Mammary epithelial cell (primary cell): ENCODE results near the gene QRFP.

ENCODE experiments used
- EZH2 ChIP-seq: IDR thresholded peaks from 2 replicates; pipeline ENCODE4 v1.6.1; 2012; ENCODE audit warnings: low read length, inconsistent platforms, borderline replicate concordance
- TF ChIP-seq, protein P1 (sequence below), 2 donors: IDR thresholded peaks in 1 of 2; conservative IDR thresholded peaks in 1 of 2; 2 replicates each; pipeline ENCODE4 v1.5.1; 2011 to 2012; ENCODE audit warnings: inconsistent platforms in 2 of 2, low read length in 2 of 2, mild to moderate bottlenecking in 2 of 2, control low read depth in 1 of 2, low read depth in 1 of 2; ENCODE audit not compliant: insufficient read depth in 1 of 2; ENCODE audit errors: extremely low read depth in 1 of 2

DNA sequence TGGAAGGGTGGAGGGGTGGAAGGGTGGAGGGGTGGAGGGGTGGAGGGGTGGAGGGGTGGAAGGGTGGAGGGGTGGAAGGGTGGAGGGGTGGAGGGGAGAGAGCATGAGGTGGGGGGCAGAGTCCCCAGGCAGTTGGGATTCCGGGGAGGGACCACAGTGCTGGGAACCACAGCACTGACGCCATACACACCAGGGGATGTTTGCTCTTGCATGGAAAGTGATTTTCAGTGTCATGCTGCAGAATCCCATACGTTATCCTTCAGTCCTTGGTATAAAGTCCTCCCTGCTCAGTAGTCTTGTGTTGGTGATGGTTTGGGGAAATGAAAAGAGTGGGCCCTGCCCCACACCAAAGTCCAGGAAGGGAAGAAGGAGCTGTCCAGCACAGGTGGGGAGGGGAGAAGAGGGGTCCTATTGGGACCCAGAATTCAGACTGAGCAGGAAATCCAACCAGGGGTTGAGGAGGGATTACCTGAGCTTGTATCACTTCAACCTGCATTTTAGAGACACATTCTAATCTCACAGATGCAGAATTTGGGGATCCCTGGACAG, 48.0 kb upstream of the QRFP start:
- TF ChIP-seq, protein P1, sequence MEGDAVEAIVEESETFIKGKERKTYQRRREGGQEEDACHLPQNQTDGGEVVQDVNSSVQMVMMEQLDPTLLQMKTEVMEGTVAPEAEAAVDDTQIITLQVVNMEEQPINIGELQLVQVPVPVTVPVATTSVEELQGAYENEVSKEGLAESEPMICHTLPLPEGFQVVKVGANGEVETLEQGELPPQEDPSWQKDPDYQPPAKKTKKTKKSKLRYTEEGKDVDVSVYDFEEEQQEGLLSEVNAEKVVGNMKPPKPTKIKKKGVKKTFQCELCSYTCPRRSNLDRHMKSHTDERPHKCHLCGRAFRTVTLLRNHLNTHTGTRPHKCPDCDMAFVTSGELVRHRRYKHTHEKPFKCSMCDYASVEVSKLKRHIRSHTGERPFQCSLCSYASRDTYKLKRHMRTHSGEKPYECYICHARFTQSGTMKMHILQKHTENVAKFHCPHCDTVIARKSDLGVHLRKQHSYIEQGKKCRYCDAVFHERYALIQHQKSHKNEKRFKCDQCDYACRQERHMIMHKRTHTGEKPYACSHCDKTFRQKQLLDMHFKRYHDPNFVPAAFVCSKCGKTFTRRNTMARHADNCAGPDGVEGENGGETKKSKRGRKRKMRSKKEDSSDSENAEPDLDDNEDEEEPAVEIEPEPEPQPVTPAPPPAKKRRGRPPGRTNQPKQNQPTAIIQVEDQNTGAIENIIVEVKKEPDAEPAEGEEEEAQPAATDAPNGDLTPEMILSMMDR (conservative IDR thresholded peaks at IDR 0.05 in 1 of 2, IDR thresholded peaks at IDR 0.05 in 1 of 2; ENCODE audit: extremely low read depth in 1 of 2, insufficient read depth in 1 of 2, low read depth in 1 of 2, low read length in 2 of 2), result no peak
- TF ChIP-seq EZH2, result no peak
